BE2C (cell line): ENCODE data around the gene ECE1.
A peak's percentile ranks its signal among the peaks of the same experiment; 100 is the strongest.

Experiments used
- DNase-seq: peaks from one replicate; pipeline ENCODE4 v3.0.0-alpha.2; 2020
- H3K27me3 ChIP-seq: fragments of 250-450 bp; sonication (Bioruptor Pico); 2 replicates; pipeline ENCODE4 v1.5.1; 2020; ENCODE audit warnings: mild to moderate bottlenecking
- H3K36me3 ChIP-seq: fragments of 250-450 bp; sonication (Bioruptor Pico); 2 replicates; pipeline ENCODE4 v1.5.1; 2020; ENCODE audit warnings: mild to moderate bottlenecking
- H3K4me1 ChIP-seq: fragments of 250-450 bp; sonication (Bioruptor Pico); 2 replicates; pipeline ENCODE4 v1.5.1; 2020
- H3K4me3 ChIP-seq: 2 replicates; pipeline ENCODE4 v1.5.1; 2011; ENCODE audit warnings: low read depth, low read length
- H3K9me3 ChIP-seq: fragments of 250-450 bp; sonication (Bioruptor Pico); 2 replicates; pipeline ENCODE4 v1.5.1; 2020
- TF ChIP-seq, protein P1 (sequence below): IDR thresholded peaks from 2 replicates; pipeline ENCODE4 v1.5.1; 2012; ENCODE audit warnings: mild to moderate bottlenecking, low read depth, low read length

The ECE1 gene

DNA sequence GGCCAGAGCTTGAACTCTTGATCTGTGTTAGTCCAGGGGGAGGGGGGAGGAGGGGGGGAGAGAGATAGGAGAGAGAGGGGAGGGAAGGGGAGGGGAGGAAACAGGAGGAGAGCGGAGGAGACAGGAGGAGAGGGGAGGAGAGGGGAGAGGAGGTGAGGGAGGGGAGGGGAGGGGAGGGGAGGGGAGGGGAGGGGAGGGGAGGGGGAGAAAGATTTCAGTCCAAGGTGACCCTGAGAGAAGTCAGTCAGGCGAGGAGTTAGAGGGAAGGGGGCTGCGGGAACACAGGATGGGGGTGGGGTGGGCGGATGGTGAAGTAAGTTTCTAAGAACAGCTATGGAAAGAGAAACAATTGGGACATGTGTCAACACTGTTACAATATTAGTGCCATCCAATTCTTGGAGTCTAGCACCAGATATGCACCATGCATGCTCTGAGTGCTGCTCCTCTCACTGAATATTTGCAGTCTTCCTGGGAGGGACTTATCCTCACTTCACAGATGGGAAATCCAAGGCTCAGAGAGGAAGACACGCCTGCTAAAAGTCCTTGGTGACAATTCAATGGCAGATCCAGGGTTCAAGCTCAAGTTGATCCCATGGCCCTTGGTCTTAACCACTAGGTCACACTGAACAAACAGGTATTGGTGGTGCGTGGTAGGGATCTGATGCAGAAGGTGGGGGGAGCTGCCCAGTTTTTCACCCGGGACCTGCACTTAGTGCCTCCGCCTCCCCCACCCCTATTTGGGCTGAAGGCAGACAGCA lies 42.5 kb upstream of the ECE1 start:
- Histone ChIP-seq H3K4me1 (peaks cover 18% of the 10 kb centered on the region), H3K4me3 (no peak overlapping the region), H3K36me3 (0 out of 2 replicates have a peak, but pooled peaks cover 2% of the 10 kb centered on the region), H3K9me3 (no peaks in the 10 kb centered on the region), H3K27me3 (no peaks in the 10 kb centered on the region)
- TF ChIP-seq, protein P1, sequence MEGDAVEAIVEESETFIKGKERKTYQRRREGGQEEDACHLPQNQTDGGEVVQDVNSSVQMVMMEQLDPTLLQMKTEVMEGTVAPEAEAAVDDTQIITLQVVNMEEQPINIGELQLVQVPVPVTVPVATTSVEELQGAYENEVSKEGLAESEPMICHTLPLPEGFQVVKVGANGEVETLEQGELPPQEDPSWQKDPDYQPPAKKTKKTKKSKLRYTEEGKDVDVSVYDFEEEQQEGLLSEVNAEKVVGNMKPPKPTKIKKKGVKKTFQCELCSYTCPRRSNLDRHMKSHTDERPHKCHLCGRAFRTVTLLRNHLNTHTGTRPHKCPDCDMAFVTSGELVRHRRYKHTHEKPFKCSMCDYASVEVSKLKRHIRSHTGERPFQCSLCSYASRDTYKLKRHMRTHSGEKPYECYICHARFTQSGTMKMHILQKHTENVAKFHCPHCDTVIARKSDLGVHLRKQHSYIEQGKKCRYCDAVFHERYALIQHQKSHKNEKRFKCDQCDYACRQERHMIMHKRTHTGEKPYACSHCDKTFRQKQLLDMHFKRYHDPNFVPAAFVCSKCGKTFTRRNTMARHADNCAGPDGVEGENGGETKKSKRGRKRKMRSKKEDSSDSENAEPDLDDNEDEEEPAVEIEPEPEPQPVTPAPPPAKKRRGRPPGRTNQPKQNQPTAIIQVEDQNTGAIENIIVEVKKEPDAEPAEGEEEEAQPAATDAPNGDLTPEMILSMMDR, result no peak
- no peak for DNase-seq

DNA sequence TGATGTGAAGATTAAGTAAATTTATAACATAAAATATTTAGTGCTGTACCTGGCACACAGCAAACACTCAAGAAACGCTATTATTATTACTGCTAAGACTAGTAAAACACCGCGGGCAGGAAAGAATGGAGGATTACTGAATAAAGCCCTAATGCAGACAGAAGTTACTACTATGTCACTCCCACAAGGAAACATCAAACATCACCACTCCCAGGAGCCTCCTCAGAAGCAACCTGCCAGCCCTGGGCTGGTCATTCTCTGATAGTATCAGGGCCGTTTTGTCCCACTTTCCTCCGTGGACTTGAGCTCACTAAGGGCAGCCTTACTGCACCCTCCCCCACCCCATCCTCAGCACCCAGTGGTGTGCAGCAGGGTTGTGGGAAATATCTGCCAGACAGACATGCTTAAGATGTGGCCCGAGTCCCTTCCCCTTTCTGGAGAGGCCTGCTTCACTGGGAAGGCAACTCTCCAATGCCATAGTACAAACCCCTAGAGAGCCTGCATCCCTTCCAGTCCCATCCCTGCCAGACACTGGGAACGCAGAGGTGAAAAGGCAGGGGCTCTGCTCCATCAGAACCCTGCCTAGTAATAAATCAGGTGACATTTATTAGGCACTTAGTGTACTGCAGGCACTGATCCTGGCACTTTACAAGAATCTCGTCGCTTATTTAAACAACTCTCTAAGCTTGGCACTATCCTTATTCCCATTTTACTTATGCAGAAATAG lies 41.7 kb upstream of the ECE1 start:
- Histone ChIP-seq H3K36me3 (0 out of 2 replicates have a peak, but pooled peaks cover 2% of the 10 kb centered on the region), H3K4me3 (no peak overlapping the region), H3K4me1 (peaks cover 17% of the 10 kb centered on the region), H3K27me3 (no peaks in the 10 kb centered on the region), H3K9me3 (no peaks in the 10 kb centered on the region)
- peak; percentile 56 for DNase-seq
- TF ChIP-seq, protein P1, result no peak

DNA sequence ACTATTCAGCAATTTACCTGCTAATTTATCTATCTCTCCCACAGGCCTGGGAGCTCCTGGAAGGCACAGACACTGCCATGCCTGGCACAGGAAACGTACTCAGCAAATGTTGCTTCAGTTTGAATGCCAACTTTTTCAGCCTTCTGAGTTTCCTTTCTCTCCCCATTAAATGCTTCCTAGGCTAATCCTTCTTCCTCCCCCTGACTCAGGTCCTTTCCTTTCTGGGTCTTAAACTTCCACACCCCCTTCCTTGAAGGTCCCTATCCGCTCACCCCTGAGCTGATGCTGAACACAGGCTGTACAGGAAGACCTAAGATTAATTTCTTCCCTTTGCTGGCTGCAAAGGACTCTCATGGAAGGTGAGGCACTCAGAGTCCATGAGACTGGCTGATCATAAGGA lies 40.3 kb upstream of the ECE1 start:
- Histone ChIP-seq H3K27me3 (no peaks in the 10 kb centered on the region), H3K4me3 (no peak overlapping the region), H3K4me1 (peaks cover 15% of the 10 kb centered on the region), H3K36me3 (0 out of 2 replicates have a peak, but pooled peaks cover 2% of the 10 kb centered on the region), H3K9me3 (no peaks in the 10 kb centered on the region)
- no peak for DNase-seq
- TF ChIP-seq, protein P1, result no peak

DNA sequence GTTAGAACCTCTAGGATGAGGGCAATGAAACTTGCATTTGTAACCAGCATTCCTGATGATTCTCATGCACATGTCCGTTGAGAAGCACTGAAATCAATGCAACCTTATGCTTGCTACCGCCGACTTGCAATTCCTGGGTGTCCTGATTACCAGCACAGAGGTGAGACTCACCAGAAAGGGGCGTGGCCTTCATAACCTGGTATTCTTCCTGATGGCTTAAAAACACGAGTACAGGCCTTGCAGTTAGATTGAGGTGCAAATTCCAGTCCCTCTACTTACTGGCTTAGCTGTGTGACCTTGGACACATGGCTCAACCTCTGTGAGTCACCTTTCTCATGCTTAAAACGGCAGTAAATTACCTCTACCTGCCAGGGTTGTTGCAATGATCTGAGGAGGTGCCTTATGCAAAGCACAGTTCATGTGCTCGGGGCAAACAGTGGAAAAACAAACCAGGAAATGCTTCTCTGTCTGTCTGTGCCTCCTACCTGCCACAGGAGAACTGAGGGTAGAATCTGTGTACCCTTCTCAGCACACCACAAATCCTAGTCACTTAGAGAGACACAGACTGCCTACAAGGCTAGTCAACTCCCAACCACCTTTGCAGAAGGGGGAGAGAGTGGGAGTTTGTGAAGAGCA lies 39.1 kb upstream of the ECE1 start:
- H3K36me3 ChIP-seq, result 0 out of 2 replicates have a peak, but pooled peaks cover 2% of the 10 kb centered on the region
- TF ChIP-seq, protein P1, result no peak
- no peak overlapping the region for H3K4me3 ChIP-seq
- no peaks in the 10 kb centered on the region for H3K9me3 ChIP-seq
- DNase-seq, result no peak
- H3K4me1 ChIP-seq, result peaks cover 19% of the 10 kb centered on the region
- no peaks in the 10 kb centered on the region for H3K27me3 ChIP-seq

DNA sequence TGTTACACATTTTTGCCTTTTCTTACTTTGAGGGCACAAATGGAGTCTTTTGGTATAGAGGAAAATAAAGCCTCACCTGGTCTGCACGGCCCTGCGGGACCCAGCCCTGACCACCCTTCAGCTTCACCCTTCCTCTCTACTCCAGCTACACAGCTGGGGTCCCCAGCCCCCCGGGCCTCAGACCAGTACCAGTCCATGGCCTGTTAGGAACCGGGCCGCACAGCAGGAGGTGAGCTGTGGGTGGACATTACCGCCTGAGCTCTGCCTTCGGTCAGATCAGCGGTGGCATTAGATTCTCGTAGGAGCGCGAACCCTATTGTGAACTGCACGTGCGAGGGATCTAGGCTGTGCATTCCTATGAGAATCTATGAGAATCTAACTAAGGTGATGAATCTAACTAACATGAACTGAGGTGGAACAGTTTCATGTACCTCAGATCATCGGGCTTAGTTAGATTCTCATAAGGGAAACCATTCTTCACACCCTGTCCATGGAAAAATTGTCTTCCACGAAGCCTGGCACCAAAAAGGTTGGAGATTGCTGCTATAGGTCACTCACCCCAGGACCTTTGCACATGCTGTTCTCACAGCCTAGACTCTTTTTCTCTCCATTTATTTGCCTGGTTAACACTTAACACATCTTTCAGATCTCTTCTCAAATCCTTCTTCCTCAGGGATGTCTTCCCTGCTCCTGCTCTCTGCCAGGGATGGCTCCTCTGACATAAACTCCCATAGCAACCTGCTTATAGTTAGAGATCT lies 37.5 kb upstream of the ECE1 start:
- Histone ChIP-seq H3K36me3 (0 out of 2 replicates have a peak, but pooled peaks cover 2% of the 10 kb centered on the region), H3K4me1 (peaks cover 28% of the 10 kb centered on the region), H3K4me3 (no peak overlapping the region), H3K27me3 (no peaks in the 10 kb centered on the region), H3K9me3 (no peaks in the 10 kb centered on the region)
- TF ChIP-seq, protein P1, result no peak
- no peak for DNase-seq
